ENCODE data around the gene LCN1.

GRCh38 chr9:135473972-135474543 is 47.2 kb upstream of the LCN1 start:
- TF ChIP-seq, protein P1, sequence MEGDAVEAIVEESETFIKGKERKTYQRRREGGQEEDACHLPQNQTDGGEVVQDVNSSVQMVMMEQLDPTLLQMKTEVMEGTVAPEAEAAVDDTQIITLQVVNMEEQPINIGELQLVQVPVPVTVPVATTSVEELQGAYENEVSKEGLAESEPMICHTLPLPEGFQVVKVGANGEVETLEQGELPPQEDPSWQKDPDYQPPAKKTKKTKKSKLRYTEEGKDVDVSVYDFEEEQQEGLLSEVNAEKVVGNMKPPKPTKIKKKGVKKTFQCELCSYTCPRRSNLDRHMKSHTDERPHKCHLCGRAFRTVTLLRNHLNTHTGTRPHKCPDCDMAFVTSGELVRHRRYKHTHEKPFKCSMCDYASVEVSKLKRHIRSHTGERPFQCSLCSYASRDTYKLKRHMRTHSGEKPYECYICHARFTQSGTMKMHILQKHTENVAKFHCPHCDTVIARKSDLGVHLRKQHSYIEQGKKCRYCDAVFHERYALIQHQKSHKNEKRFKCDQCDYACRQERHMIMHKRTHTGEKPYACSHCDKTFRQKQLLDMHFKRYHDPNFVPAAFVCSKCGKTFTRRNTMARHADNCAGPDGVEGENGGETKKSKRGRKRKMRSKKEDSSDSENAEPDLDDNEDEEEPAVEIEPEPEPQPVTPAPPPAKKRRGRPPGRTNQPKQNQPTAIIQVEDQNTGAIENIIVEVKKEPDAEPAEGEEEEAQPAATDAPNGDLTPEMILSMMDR (IDR thresholded peaks at IDR 0.05; ENCODE audit: low read length) = no peak
- no peak for TF ChIP-seq EZH2 (optimal IDR thresholded peaks at IDR 0.05; ENCODE audit: low read depth, low read length)

All from MM.1S (cell line).